Endothelial cell of umbilical vein (primary cell): ENCODE results near the gene NKX6-2. TPM values are rescaled to one million over a fixed set of nuclear protein-coding genes. Genes with fewer than 3 reads are reported as not detected.

Source experiments
- BruUV-seq: library from RNA; stranded (reverse); fragments of 400-500 nt; replicated peaks from 2 replicates; lab custom pipeline; 2021; lab: Mats Ljungman, UMichigan
- CTCF ChIA-PET: fragments of 300-600, 350-600 bp; sonication (Branson Sonifier 250); formaldehyde crosslinking; loops from one replicate; lab custom pipeline; 2021; ENCODE audit warnings: antibody characterized with exemption, inconsistent platforms; lab: Charles Lee
- POLR2A ChIA-PET: fragments of 300-600, 350-600 bp; sonication (Branson Sonifier 250); formaldehyde crosslinking; loops from one replicate; lab custom pipeline; 2021; ENCODE audit warnings: antibody characterized with exemption, inconsistent platforms; lab: Charles Lee
- DNase-seq: peaks from one replicate; pipeline ENCODE4 v3.0.0-alpha.2; 2011; ENCODE audit warnings: low read depth, low spot score
- FAIRE-seq: peaks from 2 replicates; lab custom pipeline; 2011; peaks lifted over from hg19 to GRCh38; lab: Jason Lieb, UNC
- H2AFZ ChIP-seq: 2 replicates; pipeline ENCODE4 v1.6.0; 2012; ENCODE audit warnings: low read depth, low read length, control low read depth, inconsistent platforms
- H3K27ac ChIP-seq: 2 replicates; pipeline ENCODE4 v1.5.1; 2011; ENCODE audit warnings: low read depth, mild to moderate bottlenecking, control low read depth, low read length, moderate library complexity; ENCODE audit not compliant: insufficient read depth
- H3K27me3 ChIP-seq, 2 experiments: 2 replicates each; pipeline versions ENCODE4 v1.6.0 to v1.6.1; 2011; ENCODE audit warnings: low read length in 2 of 2, mixed read lengths in 1 of 2; ENCODE audit not compliant: control insufficient read depth in 2 of 2, insufficient read depth in 2 of 2
- H3K36me3 ChIP-seq, 2 experiments: 2 replicates in 1 of 2; 3 replicates in 1 of 2; pipeline ENCODE4 v1.5.1; 2011; ENCODE audit warnings: low read length in 2 of 2, mild to moderate bottlenecking in 1 of 2, moderate library complexity in 1 of 2; ENCODE audit not compliant: control insufficient read depth in 2 of 2, insufficient read depth in 2 of 2; ENCODE audit errors: extremely low read depth in 1 of 2
- H3K4me1 ChIP-seq: 3 replicates; pipeline ENCODE4 v1.5.1; 2011; ENCODE audit warnings: mild to moderate bottlenecking, low read length; ENCODE audit not compliant: control insufficient read depth, insufficient read depth; ENCODE audit errors: extremely low read depth
- H3K4me2 ChIP-seq: 2 replicates; pipeline ENCODE4 v1.6.1; 2011; ENCODE audit warnings: low read length, control low read depth, mixed read lengths; ENCODE audit not compliant: insufficient read depth
- H3K4me3 ChIP-seq, 3 experiments: fragments of 200-600 bp in 1 of 3; sonication (generic), shearing (Covaris generic) in 1 of 3; replicated peaks in 1 of 3; 2 replicates each; pipeline ENCODE4 v1.5.1; 2011 to 2016; ENCODE audit warnings: control low read depth in 3 of 3, low read length in 3 of 3, mild to moderate bottlenecking in 2 of 3, inconsistent platforms in 1 of 3, low read depth in 1 of 3, moderate library complexity in 1 of 3; ENCODE audit not compliant: insufficient read depth in 1 of 3
- H3K79me2 ChIP-seq: 2 replicates; pipeline ENCODE4 v1.6.0; 2012; ENCODE audit warnings: low read length, inconsistent platforms; ENCODE audit not compliant: control insufficient read depth, insufficient read depth
- H3K9ac ChIP-seq: replicated peaks from 2 replicates; pipeline ENCODE3; 2011; ENCODE audit warnings: low read length, control low read depth; ENCODE audit not compliant: insufficient read depth; ENCODE audit errors: extremely low read depth
- H3K9me1 ChIP-seq: replicated peaks from 3 replicates; pipeline ENCODE4 v1.6.0; 2011; ENCODE audit warnings: mild to moderate bottlenecking, low read length; ENCODE audit not compliant: control insufficient read depth, insufficient read depth; ENCODE audit errors: extremely low read depth
- H3K9me3 ChIP-seq: replicated peaks from 2 replicates; pipeline ENCODE4 v1.5.1; 2012; ENCODE audit warnings: low read length, inconsistent platforms; ENCODE audit not compliant: control insufficient read depth, insufficient read depth
- H4K20me1 ChIP-seq: replicated peaks from 2 replicates; pipeline ENCODE3; 2011; ENCODE audit warnings: mild to moderate bottlenecking, low read length; ENCODE audit not compliant: control insufficient read depth, insufficient read depth; ENCODE audit errors: extremely low read depth
- EZH2 ChIP-seq: IDR thresholded peaks from 2 replicates; pipeline ENCODE4 v1.6.1; 2012; ENCODE audit warnings: borderline replicate concordance, low read depth, mild to moderate bottlenecking, moderate library complexity, low read length, inconsistent platforms; ENCODE audit not compliant: severe bottlenecking
- FOS ChIP-seq: IDR thresholded peaks from 2 replicates; pipeline ENCODE4 v1.6.1; 2011; ENCODE audit warnings: mild to moderate bottlenecking, low read length, moderate library complexity, borderline replicate concordance; ENCODE audit not compliant: insufficient read depth
- GATA2 ChIP-seq: IDR thresholded peaks from 2 replicates; pipeline ENCODE4 v1.7.0; 2011; ENCODE audit warnings: low read depth, mild to moderate bottlenecking, moderate library complexity, mixed read lengths, low read length; ENCODE audit not compliant: insufficient read length, insufficient read depth
- JUN ChIP-seq: IDR thresholded peaks from 2 replicates; pipeline ENCODE4 v1.6.1; 2011; ENCODE audit warnings: borderline replicate concordance, low read depth; ENCODE audit not compliant: insufficient read length, insufficient read depth
- MYC ChIP-seq: IDR thresholded peaks from one replicate; pipeline ENCODE4 v1.6.1; 2011; ENCODE audit warnings: mild to moderate bottlenecking, low read depth, low read length
- POLR2A ChIP-seq: IDR thresholded peaks from 2 replicates; pipeline ENCODE4 v1.6.1; 2012; ENCODE audit warnings: low read depth, mild to moderate bottlenecking, control low read depth, low read length
- POLR2AphosphoS5 ChIP-seq: IDR thresholded peaks from 2 replicates; pipeline ENCODE4 v1.6.1; 2012; ENCODE audit warnings: low read depth, mild to moderate bottlenecking, control low read depth, low read length, moderate library complexity; ENCODE audit not compliant: insufficient read depth
- dilution Hi-C: fragments of 300-500 bp; cut with MboI; formaldehyde crosslinking; loops from one replicate; pipeline ENCODE4 v1.15.0; 2019; ENCODE audit warnings: low sequenced_read_pairs; ENCODE audit not compliant: extremely low pct_ligation_motif_present
- intact Hi-C: fragments of 100-400 bp; cut with micrococcal nuclease; formaldehyde crosslinking; loops from one replicate; pipeline ENCODE4 v1.10.0; 2022
- polyA plus RNA-seq, 4 experiments: library from polyadenylated mRNA; depleted of rRNA in 3 of 4; stranded (reverse) in 3 of 4; unstranded in 1 of 4; fragments of >200 nt; gene quantifications; 2 replicates each; pipeline versions ENCODE4 v1.2.1 to v1.2.3, GENCODE V29; 2011 to 2012; ENCODE audit warnings: missing spikeins in 1 of 4
- total RNA-seq: library from RNA; stranded (reverse); gene quantifications from 2 replicates; pipeline ENCODE4 v1.2.3, GENCODE V29; 2021
- TF ChIP-seq, protein P1 (sequence below): IDR thresholded peaks from 2 replicates; pipeline ENCODE4 v1.6.1; 2011; ENCODE audit not compliant: insufficient read depth, insufficient read length
- TF ChIP-seq, protein P2 (sequence below), 2 donors: IDR thresholded peaks; 1 replicate in 1 of 2; 2 replicates in 1 of 2; pipeline ENCODE4 v1.5.1; 2011; ENCODE audit warnings: low read length in 2 of 2, mild to moderate bottlenecking in 2 of 2, moderate library complexity in 2 of 2, control low read depth in 1 of 2, inconsistent platforms in 1 of 2, low read depth in 1 of 2; ENCODE audit not compliant: insufficient read depth in 1 of 2; ENCODE audit errors: extremely low read depth in 1 of 2

Gene NKX6-2
- total and polyA plus RNA-seq, 2 donors (not counting 3 experiments of a cell fraction or from before 2014, with no cell fraction given), result not detected

DNA sequence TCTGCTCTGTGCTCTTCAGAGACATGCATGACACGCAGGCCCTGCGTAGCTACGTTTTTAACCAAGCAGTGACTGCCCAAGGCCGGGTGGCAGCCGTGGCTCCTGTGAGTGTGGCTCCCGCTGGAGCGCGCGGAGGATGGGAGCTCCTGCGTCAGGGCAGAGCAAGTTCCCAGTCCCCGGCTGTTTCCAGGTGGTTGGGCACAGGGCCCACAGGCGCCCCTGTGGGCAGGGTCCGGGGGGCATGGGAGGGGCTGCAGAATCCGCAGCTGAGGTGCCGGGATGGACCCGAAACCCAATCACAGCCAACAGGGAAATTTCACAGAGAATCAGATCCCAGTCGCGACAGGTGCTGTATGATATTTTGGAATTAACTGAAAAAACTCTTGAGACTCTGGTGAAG lies 9.8 kb downstream of the NKX6-2 start:
- BruUV-seq, result no TSS peak
- dilution Hi-C loops (no loop called here), intact Hi-C loops (no loop called here)
- Histone ChIP-seq H3K27me3 (no peaks in the 10 kb centered on the region), H4K20me1 (no peaks in the 10 kb centered on the region), H3K79me2 (no peaks in the 10 kb centered on the region), H3K36me3 (no peaks in the 10 kb centered on the region), H2AFZ (no peak overlapping the region), H3K9ac (no peak overlapping the region), H3K4me3 (no peak overlapping the region), H3K27ac (no peak overlapping the region), H3K9me1 (no peaks in the 10 kb centered on the region), H3K4me2 (no peak overlapping the region), H3K9me3 (no peaks in the 10 kb centered on the region), H3K4me1 (no peaks in the 10 kb centered on the region)
- FAIRE-seq (no peak), DNase-seq (no peak)
- ChIA-PET POLR2A (no interaction called here), CTCF (no interaction called here)
- TF ChIP-seq MYC (no peak), JUN (no peak), POLR2A (no peak), GATA2 (no peak), FOS (no peak), POLR2AphosphoS5 (no peak), EZH2 (no peak)
- TF ChIP-seq, protein P1, sequence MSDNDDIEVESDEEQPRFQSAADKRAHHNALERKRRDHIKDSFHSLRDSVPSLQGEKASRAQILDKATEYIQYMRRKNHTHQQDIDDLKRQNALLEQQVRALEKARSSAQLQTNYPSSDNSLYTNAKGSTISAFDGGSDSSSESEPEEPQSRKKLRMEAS, result no peak
- TF ChIP-seq, protein P2, sequence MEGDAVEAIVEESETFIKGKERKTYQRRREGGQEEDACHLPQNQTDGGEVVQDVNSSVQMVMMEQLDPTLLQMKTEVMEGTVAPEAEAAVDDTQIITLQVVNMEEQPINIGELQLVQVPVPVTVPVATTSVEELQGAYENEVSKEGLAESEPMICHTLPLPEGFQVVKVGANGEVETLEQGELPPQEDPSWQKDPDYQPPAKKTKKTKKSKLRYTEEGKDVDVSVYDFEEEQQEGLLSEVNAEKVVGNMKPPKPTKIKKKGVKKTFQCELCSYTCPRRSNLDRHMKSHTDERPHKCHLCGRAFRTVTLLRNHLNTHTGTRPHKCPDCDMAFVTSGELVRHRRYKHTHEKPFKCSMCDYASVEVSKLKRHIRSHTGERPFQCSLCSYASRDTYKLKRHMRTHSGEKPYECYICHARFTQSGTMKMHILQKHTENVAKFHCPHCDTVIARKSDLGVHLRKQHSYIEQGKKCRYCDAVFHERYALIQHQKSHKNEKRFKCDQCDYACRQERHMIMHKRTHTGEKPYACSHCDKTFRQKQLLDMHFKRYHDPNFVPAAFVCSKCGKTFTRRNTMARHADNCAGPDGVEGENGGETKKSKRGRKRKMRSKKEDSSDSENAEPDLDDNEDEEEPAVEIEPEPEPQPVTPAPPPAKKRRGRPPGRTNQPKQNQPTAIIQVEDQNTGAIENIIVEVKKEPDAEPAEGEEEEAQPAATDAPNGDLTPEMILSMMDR (IDR thresholded peaks at IDR 0.05; ENCODE audit: extremely low read depth in 1 of 2, insufficient read depth in 1 of 2, low read depth in 1 of 2, low read length in 2 of 2), result no peak
